Kidney epithelial cell (primary cell): ENCODE data around the gene SCLY. TPM values are rescaled to one million over a fixed set of nuclear protein-coding genes. Genes with fewer than 3 reads are reported as not detected.
"Not testable (repeated sequence)": the region's sequence is repeated elsewhere in the genome, so short reads cannot be mapped to it uniquely, and the experiment has no call there.

Experiments used
- DNase-seq: peaks from one replicate; pipeline ENCODE4 v3.0.0-alpha.2; 2010; ENCODE audit warnings: low read depth
- H3K27me3 ChIP-seq: 2 replicates; pipeline ENCODE4 v1.6.0; 2011; ENCODE audit warnings: low read length; ENCODE audit not compliant: control insufficient read depth, insufficient read depth
- H3K36me3 ChIP-seq: 2 replicates; pipeline ENCODE4 v1.5.1; 2011; ENCODE audit warnings: low read length; ENCODE audit not compliant: control insufficient read depth, insufficient read depth
- H3K4me3 ChIP-seq: 2 replicates; pipeline ENCODE4 v1.5.1; 2011; ENCODE audit warnings: low read depth, mild to moderate bottlenecking, control low read depth, low read length
- total RNA-seq: library from RNA; depleted of rRNA; stranded (reverse); fragments of >200 nt; gene quantifications from 2 replicates; pipeline ENCODE4 v1.2.3, GENCODE V29; 2015
- TF ChIP-seq, protein P1 (sequence below): IDR thresholded peaks from 2 replicates; pipeline ENCODE4 v1.5.1; 2011; ENCODE audit warnings: mild to moderate bottlenecking, moderate library complexity, low read length, control low read depth, inconsistent platforms; ENCODE audit not compliant: insufficient read depth, poor library complexity, severe bottlenecking

Gene SCLY
- total RNA-seq, 1 donor from 2014 or later: 32.1 TPM

GRCh38 chr2:238064376-238064775, 3.6 kb downstream of the SCLY start:
- no peaks in the 10 kb centered on the region for H3K27me3 ChIP-seq
- TF ChIP-seq, protein P1, sequence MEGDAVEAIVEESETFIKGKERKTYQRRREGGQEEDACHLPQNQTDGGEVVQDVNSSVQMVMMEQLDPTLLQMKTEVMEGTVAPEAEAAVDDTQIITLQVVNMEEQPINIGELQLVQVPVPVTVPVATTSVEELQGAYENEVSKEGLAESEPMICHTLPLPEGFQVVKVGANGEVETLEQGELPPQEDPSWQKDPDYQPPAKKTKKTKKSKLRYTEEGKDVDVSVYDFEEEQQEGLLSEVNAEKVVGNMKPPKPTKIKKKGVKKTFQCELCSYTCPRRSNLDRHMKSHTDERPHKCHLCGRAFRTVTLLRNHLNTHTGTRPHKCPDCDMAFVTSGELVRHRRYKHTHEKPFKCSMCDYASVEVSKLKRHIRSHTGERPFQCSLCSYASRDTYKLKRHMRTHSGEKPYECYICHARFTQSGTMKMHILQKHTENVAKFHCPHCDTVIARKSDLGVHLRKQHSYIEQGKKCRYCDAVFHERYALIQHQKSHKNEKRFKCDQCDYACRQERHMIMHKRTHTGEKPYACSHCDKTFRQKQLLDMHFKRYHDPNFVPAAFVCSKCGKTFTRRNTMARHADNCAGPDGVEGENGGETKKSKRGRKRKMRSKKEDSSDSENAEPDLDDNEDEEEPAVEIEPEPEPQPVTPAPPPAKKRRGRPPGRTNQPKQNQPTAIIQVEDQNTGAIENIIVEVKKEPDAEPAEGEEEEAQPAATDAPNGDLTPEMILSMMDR: no peak

DNA sequence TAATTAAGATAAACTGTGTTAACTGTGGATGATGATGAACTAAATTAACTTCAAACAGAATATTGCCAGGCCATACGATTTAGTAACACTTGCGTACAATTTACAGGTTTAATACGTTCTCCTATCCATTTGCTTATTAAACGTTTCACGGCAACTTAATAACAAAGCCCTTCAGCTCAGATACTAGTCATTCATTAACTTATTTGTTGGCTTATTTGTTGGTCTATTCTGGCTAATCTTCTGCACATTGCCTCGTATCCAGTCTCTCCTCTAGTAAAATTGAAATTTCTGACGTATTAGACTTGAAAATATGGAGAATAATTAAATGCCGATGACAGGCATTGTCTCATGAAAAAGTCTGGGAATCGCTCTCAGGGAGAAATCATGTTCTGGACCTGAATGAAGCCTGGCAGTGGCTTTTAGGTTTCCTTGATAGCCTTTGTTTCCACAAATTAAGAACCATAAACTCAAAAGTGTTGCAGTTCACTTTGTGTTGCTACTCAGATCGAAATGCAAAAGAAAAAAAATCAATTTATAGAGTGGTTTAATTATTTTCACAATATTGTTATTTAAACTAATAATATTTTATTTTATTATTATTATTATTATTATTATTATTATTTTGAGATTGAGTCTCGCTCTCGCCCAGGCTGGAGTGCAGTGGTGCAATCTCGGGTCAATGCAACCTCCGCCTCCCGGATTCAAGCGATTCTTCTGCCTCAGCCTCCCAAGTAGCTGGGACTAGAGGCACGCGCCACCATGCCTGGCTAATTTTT, 4.5 kb downstream of the SCLY start:
- Histone ChIP-seq H3K36me3 (no peaks in the 10 kb centered on the region), H3K4me3 (no peak overlapping the region), H3K27me3 (no peaks in the 10 kb centered on the region)
- DNase-seq: no peak
- TF ChIP-seq, protein P1: no peak

More at GRCh38 chr2:238064376-238064775, 3.6 kb downstream of the SCLY start:
- H3K36me3 ChIP-seq: no peaks in the 10 kb centered on the region
- no peak for DNase-seq
- H3K4me3 ChIP-seq: no peak overlapping the region

DNA sequence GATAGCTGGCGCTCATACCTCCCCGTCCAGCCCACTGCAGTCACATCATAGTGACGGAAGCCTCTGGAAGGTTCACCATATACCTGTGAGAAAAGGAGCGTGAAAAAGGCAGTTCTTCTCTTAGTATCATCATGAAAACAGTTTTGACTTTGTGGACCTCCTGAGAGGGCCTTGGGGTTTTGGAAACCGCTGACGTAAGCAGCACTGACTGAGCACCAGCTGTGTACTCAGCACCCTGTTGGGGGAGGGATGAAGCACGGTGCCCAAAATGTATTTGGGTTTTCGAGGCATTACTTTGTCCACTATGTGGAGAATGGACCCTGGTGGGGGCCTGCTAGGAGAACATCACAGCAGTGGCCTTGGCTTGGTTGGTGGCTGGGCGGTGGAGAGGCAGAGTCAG, 5.4 kb downstream of the SCLY start:
- Histone ChIP-seq H3K4me3 (no peak overlapping the region), H3K36me3 (no peaks in the 10 kb centered on the region), H3K27me3 (no peaks in the 10 kb centered on the region)
- DNase-seq: no peak
- TF ChIP-seq, protein P1: no peak

GRCh38 chr2:238066718-238067117, 5.9 kb downstream of the SCLY start:
- not testable (repeated sequence) for DNase-seq, H3K27me3 ChIP-seq, H3K4me3 ChIP-seq, H3K36me3 ChIP-seq

GRCh38 chr2:238067939-238068338, 7.1 kb downstream of the SCLY start:
- H3K36me3 ChIP-seq: no peaks in the 10 kb centered on the region

GRCh38 chr2:238069021-238069709, 8.4 kb downstream of the SCLY start:
- H3K4me3 ChIP-seq: no peak overlapping the region
- TF ChIP-seq, protein P1: no peak
- no peaks in the 10 kb centered on the region for H3K27me3 ChIP-seq
- no peaks in the 10 kb centered on the region for H3K36me3 ChIP-seq
- no peak for DNase-seq

More at GRCh38 chr2:238067939-238068338, 7.1 kb downstream of the SCLY start:
- no peaks in the 10 kb centered on the region for H3K27me3 ChIP-seq
- TF ChIP-seq, protein P1: no peak
- DNase-seq: no peak
- H3K4me3 ChIP-seq: no peak overlapping the region
